Activated CD8-positive, alpha-beta memory T cell treated with anti-CD3 and anti-CD28 coated beads for 1 hour (primary cell): ENCODE data around the gene MAGED1.
"Not testable (repeated sequence)": the region's sequence is repeated elsewhere in the genome, so short reads cannot be mapped to it uniquely, and the experiment has no call there.

Experiments
- DNase-seq, 2 donors: peaks; one replicate each; pipeline ENCODE4 v3.0.0-alpha.2; 2020; ENCODE audit warnings: low read depth in 1 of 2; ENCODE audit errors: extremely low read depth in 1 of 2

MAGED1 gene

DNA sequence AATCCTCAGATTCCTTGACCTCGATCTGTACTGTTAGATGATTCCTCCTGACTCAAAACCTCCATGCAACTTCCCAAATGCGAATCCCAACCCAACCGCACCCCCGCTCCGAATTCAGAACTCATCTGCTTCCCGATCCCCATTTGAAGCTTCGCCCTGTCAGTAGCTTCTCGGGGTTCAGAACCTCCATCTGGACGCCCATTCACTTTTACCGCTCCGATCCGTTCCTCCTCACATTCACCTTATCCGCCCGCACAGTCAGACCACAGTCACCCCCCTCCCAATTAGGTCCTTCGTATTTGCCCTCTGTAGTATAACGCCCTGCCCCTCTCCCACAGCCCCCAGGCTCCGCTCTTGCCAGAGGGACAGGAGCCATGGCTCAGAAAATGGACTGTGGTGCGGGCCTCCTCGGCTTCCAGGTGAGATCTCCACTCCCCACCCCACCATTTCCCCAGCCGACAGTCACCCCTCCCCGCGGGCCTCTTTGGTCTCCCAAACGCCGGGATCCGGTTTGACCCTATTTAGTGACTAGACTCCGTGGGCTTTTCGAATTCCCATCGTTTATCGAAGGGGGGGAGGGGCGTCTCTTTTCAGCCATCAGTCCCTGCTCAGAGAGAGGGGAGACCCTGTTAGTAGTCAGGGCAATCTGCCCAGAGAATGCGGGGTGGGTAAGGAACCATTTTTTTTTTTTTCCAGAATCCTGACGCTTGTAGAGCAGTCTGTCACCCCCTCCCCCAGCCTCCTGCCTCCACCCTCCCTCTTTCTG is 691 bp downstream of the MAGED1 start:
- DNase-seq: no peak

DNA sequence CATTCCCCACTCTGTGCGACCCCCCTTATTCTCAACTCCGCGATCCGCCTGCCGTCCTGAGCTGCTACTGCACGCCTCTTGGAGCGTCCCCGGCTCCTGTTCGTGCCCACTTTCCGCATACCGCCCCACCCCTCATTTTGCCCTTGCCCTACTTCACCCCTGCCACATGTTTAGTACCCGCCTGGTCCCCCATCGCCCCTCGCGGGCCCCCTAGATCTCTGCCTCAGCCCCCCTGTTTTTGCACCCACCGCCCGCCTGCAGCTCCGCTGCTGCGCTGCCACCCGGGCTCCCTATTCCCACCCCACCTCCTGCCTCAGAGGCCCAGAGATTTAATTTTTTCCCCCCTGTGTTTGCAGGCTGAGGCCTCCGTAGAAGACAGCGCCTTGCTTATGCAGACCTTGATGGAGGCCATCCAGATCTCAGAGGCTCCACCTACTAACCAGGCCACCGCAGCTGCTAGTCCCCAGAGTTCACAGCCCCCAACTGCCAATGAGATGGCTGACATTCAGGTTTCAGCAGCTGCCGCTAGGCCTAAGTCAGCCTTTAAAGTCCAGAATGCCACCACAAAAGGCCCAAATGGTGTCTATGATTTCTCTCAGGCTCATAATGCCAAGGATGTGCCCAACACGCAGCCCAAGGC is 1.4 kb downstream of the MAGED1 start:
- no peak for DNase-seq

- no peak for DNase-seq
These were observed 3.2 kb downstream of the MAGED1 start for GRCh38 chrX:51896626-51897025.

DNA sequence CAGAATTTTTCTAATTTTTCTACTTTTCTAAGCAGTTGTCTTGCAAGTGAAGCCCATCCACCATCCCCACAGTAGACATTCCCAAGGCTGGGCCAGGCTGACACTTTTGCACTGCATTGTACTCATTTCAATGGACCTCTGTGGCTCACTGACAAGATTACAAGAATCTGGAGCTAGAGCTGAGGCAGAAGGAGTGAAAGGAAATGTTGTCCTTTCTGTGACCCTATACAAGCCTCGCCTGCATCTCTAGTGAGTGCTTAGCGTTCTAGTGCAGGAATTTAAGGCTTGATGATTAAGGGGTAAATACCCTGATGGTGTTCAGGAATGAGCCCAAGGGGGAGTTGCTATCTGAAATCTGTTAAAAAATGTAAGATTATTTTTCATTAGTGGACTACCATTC is 6.3 kb downstream of the MAGED1 start:
- no peak for DNase-seq

GRCh38 chrX:51902510-51903050 is 9.2 kb downstream of the MAGED1 start:
- DNase-seq: no peak

DNA sequence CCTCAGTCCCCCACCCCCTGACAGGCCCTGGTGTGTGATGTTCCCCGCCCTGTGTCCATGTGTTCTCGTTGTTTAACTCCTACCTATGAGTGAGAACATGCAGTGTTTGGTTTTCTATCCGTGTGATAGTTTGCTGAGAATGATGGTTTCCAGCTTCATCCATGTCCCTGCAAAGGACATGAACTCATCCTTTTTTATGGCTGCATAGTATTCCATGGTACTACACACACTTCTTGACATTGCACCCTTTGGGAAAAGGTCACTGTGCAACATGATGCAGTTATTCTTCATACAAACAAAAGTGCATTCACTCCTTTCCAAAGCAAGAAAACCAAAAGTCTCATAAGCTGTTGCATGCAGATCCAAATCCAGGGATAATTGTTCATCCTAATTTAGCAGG is 11.7 kb downstream of the MAGED1 start:
- not testable (repeated sequence) for DNase-seq

DNA sequence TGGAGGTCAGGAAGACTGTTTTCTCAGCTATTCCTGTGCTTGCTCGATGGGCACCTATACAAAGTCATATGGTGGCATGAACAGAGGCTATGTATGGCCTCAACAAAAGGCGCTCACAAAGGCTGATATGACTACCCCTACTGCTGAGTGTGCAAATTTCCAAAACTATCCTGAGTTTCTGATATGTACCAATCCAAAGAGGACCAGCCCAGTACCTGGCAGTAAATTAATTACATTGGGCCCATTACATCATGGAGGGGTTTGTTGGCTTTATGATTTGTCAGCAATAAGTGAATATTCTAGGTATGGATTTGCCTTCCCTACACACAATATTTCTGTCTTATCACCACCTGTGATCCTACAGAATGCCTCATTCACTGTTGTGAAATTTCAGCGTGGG is 12.3 kb downstream of the MAGED1 start:
- no peak for DNase-seq

DNA sequence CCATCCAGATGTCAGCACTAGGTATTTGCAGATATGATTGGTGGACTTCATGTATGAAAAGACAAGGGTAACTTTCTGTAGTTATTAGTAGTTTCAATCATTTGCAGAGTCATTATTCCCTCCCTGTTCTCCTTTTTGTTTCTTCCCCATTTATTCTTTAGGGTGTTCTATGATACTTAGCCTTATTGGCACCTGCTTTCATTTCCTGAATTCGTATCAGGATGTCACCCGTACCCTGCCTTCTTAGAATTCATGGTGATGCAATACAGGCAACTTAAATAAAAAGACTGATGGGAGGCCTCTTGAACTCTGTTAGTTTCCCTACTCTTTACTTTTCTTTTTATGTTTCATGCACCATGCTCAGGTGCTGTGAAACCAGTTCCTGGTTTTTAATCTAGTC is 24.2 kb downstream of the MAGED1 start:
- no peak for DNase-seq

DNA sequence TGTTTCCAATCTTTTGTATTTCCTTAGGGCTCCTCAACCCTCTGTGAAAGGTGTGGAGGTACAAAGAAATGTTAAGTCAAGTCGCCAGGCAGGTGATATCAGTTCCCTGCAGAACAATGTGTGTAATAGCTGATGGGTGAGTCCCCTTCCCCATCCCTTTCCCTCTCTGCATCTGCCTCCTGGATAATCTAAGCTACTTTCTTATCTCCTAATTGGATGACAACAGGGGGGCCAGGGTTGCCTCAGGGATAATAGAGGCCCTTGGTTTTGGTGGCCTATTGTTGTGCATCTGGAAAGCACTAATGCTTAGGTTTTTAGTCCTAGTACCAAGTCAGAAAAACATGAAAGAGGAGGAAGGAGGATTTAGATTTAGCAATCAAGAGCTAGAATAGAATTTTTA is 29.1 kb downstream of the MAGED1 start:
- no peak for DNase-seq

DNA sequence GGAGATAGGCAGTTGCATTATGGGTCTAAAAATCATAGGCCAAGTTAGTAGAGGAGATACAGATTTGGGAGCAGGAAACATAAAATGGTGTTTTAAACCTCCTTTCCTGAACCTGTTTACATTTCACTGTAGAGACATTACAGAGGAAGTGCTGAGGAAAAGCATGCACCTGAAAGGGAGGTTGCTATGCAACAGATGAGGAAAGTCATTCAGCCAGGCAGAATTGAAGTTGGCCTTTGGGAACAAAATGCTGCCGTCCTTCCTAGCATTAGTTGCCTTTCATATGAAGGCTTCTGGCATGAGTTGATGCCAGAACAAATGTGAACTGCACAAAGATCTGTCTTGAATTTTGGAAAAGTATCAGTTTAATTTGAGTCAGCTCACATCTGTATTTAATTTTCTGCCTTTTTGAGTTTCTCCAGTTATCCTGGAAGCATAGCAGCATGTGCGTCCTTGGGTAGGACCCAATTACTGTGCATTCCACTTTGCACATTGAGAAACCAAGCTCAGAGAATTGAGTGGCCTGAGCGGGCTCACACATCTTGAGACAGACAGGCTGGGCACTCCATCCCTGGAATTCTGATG is 38.2 kb downstream of the MAGED1 start:
- no peak for DNase-seq
